BE2C (cell line): ENCODE data around the gene NRIP1.

Experiments
- DNase-seq: peaks from one replicate; pipeline ENCODE4 v3.0.0-alpha.2; 2020
- H3K27me3 ChIP-seq: fragments of 250-450 bp; sonication (Bioruptor Pico); 2 replicates; pipeline ENCODE4 v1.5.1; 2020; ENCODE audit warnings: mild to moderate bottlenecking
- H3K36me3 ChIP-seq: fragments of 250-450 bp; sonication (Bioruptor Pico); 2 replicates; pipeline ENCODE4 v1.5.1; 2020; ENCODE audit warnings: mild to moderate bottlenecking
- H3K4me1 ChIP-seq: fragments of 250-450 bp; sonication (Bioruptor Pico); 2 replicates; pipeline ENCODE4 v1.5.1; 2020
- H3K4me3 ChIP-seq: 2 replicates; pipeline ENCODE4 v1.5.1; 2011; ENCODE audit warnings: low read depth, low read length
- H3K9me3 ChIP-seq: fragments of 250-450 bp; sonication (Bioruptor Pico); 2 replicates; pipeline ENCODE4 v1.5.1; 2020
- TF ChIP-seq, protein P1 (sequence below): IDR thresholded peaks from 2 replicates; pipeline ENCODE4 v1.5.1; 2012; ENCODE audit warnings: mild to moderate bottlenecking, low read depth, low read length

The NRIP1 gene

DNA sequence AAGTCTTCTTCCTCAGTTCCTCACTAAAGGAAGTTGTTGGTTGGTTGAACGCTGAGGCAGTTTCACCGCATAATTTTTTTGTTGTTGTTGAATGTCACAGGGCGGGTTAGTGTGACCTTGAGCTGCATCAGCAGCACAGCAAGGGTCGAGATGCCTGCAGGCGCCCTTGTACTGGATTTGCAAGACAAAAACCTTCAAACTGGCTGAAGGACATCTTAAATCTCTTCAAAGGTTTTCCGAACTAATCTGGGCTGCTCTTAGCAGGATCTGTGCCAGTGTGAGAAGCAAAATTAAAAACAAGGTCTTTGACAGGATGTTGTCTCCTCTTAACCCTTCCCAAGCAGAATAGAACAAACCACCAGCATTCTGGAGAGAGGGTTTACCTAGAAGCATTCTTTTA is 59.4 kb downstream of the NRIP1 start:
- Histone ChIP-seq H3K4me1 (peaks cover 8% of the 10 kb centered on the region), H3K9me3 (no peaks in the 10 kb centered on the region), H3K36me3 (no peaks in the 10 kb centered on the region), H3K27me3 (no peaks in the 10 kb centered on the region), H3K4me3 (no peak overlapping the region)
- DNase-seq, result no peak
- TF ChIP-seq, protein P1, sequence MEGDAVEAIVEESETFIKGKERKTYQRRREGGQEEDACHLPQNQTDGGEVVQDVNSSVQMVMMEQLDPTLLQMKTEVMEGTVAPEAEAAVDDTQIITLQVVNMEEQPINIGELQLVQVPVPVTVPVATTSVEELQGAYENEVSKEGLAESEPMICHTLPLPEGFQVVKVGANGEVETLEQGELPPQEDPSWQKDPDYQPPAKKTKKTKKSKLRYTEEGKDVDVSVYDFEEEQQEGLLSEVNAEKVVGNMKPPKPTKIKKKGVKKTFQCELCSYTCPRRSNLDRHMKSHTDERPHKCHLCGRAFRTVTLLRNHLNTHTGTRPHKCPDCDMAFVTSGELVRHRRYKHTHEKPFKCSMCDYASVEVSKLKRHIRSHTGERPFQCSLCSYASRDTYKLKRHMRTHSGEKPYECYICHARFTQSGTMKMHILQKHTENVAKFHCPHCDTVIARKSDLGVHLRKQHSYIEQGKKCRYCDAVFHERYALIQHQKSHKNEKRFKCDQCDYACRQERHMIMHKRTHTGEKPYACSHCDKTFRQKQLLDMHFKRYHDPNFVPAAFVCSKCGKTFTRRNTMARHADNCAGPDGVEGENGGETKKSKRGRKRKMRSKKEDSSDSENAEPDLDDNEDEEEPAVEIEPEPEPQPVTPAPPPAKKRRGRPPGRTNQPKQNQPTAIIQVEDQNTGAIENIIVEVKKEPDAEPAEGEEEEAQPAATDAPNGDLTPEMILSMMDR, result no peak

DNA sequence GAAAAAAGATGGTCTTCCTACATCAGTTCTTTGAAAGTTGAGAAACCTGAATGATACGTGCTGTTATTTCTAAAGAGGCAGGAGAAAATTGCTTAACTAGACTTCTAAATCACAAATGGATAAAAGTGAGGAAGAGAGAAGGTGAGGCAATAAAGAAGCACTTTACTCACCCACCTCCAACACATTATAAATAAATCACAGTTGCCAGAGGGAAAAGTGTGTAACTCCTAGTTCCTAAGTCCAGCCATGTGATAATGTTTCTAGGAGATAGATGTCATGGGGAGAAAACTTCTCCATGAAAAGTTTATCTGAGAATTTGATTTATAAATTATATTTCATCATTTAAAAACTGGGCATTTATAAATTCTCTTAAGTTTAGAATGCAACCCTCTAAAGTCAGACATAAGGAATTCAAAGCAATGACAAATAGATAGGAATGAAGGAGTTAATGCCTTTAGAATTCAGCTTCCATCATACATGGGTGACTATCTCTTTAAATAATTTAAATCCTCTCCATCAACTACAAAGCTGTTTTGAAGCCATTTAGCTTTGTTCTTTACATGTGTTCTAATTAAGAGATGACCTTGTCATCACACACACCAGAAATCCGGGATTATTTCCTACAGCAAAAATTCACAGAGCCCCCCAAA is 60.0 kb downstream of the NRIP1 start:
- no peak for DNase-seq
- TF ChIP-seq, protein P1, result no peak
- H3K4me3 ChIP-seq, result no peak overlapping the region
- no peaks in the 10 kb centered on the region for H3K9me3 ChIP-seq
- no peaks in the 10 kb centered on the region for H3K27me3 ChIP-seq
- H3K36me3 ChIP-seq, result no peaks in the 10 kb centered on the region
- peaks cover 6% of the 10 kb centered on the region; the same call in 1 of the 2 replicates for H3K4me1 ChIP-seq

DNA sequence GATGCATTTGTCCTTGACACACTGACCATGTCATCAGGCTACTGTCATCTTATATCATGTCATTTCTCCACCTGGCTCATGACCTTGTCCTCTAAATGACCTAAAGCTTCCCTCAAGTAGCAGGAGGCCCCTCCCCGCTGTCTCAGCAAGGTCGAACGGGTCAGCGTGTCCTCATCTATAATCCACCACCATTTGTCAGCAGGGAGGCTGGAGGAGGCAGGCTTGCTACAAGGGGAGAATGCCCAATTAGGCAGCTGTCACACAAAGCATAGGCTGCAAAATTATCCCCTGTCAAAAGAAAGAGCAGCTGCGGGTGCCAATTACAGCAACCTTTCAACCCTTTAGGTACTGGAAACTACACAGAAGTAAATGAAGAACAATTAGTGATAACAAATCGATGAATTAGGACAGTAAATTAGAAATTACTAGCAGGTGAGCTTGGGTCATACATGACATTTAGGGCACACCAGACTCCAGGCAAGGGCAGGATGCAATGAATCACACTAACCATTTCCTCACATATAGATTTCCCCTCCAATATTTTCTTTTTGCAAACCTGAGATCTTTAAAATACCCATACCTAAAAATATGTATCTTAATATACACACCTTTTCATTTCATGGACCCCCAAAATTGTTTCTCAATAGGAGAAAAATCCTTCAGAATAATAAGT is 61.2 kb downstream of the NRIP1 start:
- Histone ChIP-seq H3K9me3 (no peaks in the 10 kb centered on the region), H3K36me3 (no peaks in the 10 kb centered on the region), H3K4me3 (no peak overlapping the region), H3K27me3 (no peaks in the 10 kb centered on the region), H3K4me1 (peaks cover 6% of the 10 kb centered on the region; the same call in 1 of the 2 replicates)
- TF ChIP-seq, protein P1, result no peak
- DNase-seq, result no peak

DNA sequence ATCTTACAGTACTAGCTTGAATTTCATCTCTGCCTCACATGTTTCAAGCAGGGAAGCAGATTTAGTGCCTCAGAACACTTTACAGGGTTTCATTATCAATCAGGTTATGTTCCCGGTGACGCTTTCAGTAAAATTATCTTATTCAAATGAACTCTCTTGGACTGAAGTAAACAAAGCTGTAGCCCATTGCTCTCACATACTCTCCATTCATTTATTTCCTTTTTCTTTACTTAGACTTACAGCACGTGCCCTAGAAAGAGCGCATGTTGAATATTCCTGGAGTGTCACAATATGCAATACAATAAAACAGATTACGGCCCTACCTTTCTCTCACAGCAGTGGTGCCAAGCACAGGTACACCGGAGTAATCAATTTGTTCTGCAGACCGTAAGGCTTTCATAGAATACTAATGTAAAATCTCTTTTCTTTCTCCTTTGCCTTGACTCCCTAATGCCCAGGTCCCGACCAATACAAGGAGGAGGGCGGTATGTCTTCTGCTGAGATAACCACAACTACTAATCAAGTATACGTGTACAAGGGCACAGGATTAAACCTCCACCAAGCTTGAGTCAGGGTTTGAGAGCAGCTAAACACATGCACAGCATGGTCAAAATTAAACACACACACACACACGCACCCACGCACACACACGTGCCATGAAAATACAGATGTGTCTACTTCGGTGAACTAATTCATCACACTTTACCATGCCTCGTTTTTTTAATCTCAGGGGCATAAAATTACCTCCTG is 62.8 kb downstream of the NRIP1 start:
- no peaks in the 10 kb centered on the region for H3K27me3 ChIP-seq
- H3K4me3 ChIP-seq, result no peak overlapping the region
- no peak for DNase-seq
- peaks cover 6% of the 10 kb centered on the region; the same call in 1 of the 2 replicates for H3K4me1 ChIP-seq
- TF ChIP-seq, protein P1, result no peak
- H3K9me3 ChIP-seq, result no peaks in the 10 kb centered on the region
- H3K36me3 ChIP-seq, result no peaks in the 10 kb centered on the region

DNA sequence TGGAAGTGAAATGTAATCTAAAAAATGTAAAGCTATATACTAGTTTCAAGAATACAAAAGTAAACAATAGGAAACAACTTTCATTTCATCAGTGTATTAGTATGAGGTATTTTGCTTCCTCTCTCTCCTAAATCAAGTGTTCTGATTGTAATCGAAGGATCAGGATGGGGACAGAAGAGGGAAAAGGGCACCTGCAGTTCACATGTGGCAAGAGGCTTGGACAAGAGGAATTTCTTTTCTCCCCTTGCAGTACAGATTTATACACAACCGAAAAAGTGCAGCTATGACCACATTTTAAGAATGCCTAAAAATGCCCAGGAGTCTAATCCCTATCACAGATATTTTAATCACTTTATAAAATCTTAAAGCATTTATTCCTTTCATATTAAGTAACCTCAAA is 63.7 kb downstream of the NRIP1 start:
- H3K36me3 ChIP-seq, result no peaks in the 10 kb centered on the region

More for the DNA sequence above, 63.7 kb downstream of the NRIP1 start:
- TF ChIP-seq, protein P1, result no peak
- DNase-seq, result no peak
- Histone ChIP-seq H3K27me3 (no peaks in the 10 kb centered on the region), H3K9me3 (no peaks in the 10 kb centered on the region), H3K4me1 (peaks cover 4% of the 10 kb centered on the region; the same call in 1 of the 2 replicates), H3K4me3 (no peak overlapping the region)
